Measurements from ENCODE around the gene LDLRAD4.

- no peak for TF ChIP-seq CTCF (IDR thresholded peaks at IDR 0.05)
- TF ChIP-seq POLR2A (IDR thresholded peaks at IDR 0.05) = no peak
- no peak for TF ChIP-seq EP300 (IDR thresholded peaks at IDR 0.05)
- TF ChIP-seq POLR2AphosphoS5 (IDR thresholded peaks at IDR 0.05) = no peak
These were observed 119.8 kb downstream of the LDLRAD4 start for GRCh38 chr18:13338318-13338717.

All from stomach (tissue), 4 donors.